Forelimb muscle (tissue), 1 donor: ENCODE measurements around the gene TMEM175. TPM values are rescaled to one million over a fixed set of nuclear protein-coding genes. Genes with fewer than 3 reads are reported as not detected.

ENCODE experiments used
- DNase-seq: peaks from one replicate; pipeline ENCODE4 v3.0.0-alpha.2; 2013; ENCODE audit warnings: low read depth
- polyA plus RNA-seq: library from polyadenylated mRNA; unstranded; fragments of 120-200 nt; gene quantifications from one replicate; pipeline ENCODE4 v1.2.1, GENCODE V29; 2013; ENCODE audit not compliant: insufficient read length

The TMEM175 gene
- polyA plus RNA-seq, 1 donor, result 18.8 TPM

GRCh38 chr4:1002131-1002630 is 69.9 kb downstream of the TMEM175 start:
- DNase-seq, result no peak

DNA sequence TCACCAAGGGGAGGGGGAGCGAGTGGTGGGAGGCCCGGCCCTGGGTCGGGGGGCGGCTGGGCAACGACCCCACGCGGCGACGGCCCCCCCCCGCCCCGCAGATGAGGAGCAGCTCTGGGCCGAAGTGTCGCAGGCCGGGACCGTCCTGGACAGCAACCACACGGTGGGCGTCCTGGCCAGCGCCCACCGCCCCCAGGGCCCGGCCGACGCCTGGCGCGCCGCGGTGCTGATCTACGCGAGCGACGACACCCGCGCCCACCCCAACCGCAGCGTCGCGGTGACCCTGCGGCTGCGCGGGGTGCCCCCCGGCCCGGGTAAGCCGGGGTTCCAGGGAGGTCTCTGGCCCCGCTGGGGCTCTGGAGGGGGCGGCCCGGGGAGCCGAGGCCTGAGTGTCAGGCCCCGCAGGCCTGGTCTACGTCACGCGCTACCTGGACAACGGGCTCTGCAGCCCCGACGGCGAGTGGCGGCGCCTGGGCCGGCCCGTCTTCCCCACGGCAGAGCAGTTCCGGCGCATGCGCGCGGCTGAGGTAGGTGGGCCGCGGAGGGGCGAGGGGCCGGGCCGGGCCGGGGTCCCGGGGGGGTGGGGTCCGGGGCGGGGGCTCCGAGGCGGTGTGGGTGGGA is 70.5 kb downstream of the TMEM175 start:
- no peak for DNase-seq

GRCh38 chr4:1003271-1004070 is 71.2 kb downstream of the TMEM175 start:
- DNase-seq, result no peak

GRCh38 chr4:1004071-1004418 is 71.8 kb downstream of the TMEM175 start:
- DNase-seq, result no peak

- DNase-seq, result no peak
These were observed 72.6 kb downstream of the TMEM175 start for GRCh38 chr4:1004557-1005485.

DNA sequence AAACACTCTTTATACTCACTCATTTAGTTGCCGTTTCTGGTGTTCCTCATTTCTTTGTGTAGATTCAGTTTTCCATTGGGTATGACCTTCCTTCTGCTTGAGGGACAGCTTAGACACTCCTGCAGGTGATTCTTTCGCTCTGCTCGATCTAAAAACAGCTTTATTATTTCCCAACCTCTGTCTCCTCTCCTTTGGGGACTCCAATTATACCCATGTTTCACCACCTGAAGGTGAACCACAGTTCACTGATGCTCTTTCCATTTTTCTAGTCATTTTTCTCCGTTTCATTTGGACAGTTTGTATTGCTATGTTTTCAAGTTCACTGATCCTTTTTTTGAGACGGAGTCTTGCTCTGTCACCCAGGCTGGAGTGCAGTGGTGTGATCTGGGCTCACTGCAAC is 74.6 kb downstream of the TMEM175 start:
- DNase-seq, result no peak

Other genes with a start within 250 kb of the TMEM175 start
- gene SLC49A3, start 243.3 kb upstream of the TMEM175 start, polyA plus RNA-seq, result 25.2 TPM
- 62.9 TPM for gene PCGF3, start 226.6 kb upstream of the TMEM175 start, polyA plus RNA-seq
- gene CPLX1, start 106.3 kb upstream of the TMEM175 start, polyA plus RNA-seq, result 0.40 TPM
- 34.6 TPM for gene GAK, start 144 bp upstream of the TMEM175 start, polyA plus RNA-seq
- gene DGKQ, start 41.1 kb downstream of the TMEM175 start, polyA plus RNA-seq, result 3.6 TPM
- 13.9 TPM for gene IDUA, start 54.6 kb downstream of the TMEM175 start, polyA plus RNA-seq
- 5.2 TPM for gene SLC26A1, start 60.9 kb downstream of the TMEM175 start, polyA plus RNA-seq
- 295 TPM for gene FGFRL1, start 79.2 kb downstream of the TMEM175 start, polyA plus RNA-seq
- gene RNF212, start 181.1 kb downstream of the TMEM175 start, polyA plus RNA-seq, result 1.7 TPM
- gene SPON2, start 240.1 kb downstream of the TMEM175 start, polyA plus RNA-seq, result 55.6 TPM